GM11168 (cell line): Measurements from ENCODE around the gene BECN2.

Experiments
- in situ Hi-C: fragments of 300-500 bp; cut with MboI; formaldehyde crosslinking; loops from one replicate; pipeline ENCODE4 v1.12.0; 2022; ENCODE audit warnings: low sequenced_read_pairs; ENCODE audit not compliant: unreplicated experiment

BECN2 gene

GRCh38 chr1:241976229-241976628, 18.7 kb downstream of the BECN2 start:
- in situ Hi-C loops: loop anchor here (25.0 kb wide), 2 partner anchors 364 to 439 kb away; partner anchors contain the start of gene KMO

DNA sequence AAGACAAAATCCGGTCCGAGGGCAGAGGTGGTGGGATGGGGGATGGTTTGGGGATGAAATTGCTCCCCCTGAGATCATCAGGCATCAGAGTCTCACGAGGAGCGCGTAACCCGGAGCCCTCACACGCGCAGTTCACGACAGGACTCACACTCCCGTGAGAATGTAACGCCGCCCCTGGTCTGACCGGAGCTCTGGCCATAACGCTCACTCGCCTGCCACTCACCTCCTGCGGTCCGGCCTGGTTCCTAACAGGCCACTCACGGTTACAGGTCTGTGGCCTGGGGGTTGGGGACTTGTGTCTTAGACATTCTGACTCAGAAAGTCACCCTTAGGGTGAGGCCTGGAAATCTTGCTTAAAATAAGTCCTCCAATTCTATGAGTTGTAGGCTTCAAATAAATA, 21.5 kb downstream of the BECN2 start:
- in situ Hi-C loops: loop anchor here (25.0 kb wide), 2 partner anchors 367 to 442 kb away; partner anchors contain the start of gene KMO

DNA sequence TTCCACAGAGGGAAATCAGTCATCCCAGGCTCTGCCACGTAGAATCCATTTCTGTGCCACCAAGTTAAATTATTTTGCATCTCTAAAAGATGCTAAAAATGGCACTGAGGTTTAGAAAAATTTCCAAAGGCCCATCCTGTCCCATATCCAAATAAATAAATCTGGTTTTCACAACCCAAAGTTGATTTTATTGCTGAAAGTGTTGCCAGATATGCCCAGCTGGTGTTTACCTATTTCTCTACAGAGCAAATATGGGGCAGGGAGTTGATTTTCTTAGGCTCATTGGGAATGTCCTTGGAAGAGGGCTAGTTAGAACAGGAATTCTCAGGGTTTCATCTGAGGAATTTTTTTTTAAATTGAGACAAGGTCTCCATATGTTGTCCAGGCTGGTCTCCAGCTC, 22.4 kb downstream of the BECN2 start:
- in situ Hi-C loops: loop anchor here (25.0 kb wide), 2 partner anchors 368 to 443 kb away; partner anchors contain the start of gene KMO

DNA sequence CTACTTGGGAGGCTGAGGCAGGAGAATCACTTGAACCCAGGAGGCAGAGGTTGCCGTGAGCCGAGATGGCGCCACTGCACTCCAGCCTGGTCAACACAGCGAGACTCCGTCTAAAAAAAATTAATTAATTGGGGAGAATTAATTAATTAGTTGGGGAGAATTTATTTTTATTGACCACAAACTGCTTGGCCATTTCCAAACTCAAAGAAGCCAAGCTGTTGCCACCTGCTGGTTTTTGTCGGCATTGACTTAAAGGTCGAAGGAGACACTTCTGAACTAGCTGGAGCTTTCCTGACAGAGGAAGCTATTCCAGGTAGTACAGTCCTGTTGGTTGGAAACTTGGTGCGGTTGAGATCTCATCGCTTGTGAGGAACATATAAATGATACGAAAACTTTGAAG, 28.2 kb downstream of the BECN2 start:
- in situ Hi-C loops: loop anchor here (25.0 kb wide), 2 partner anchors 373 to 448 kb away; partner anchors contain the start of gene KMO

GRCh38 chr1:241988389-241988930, 30.9 kb downstream of the BECN2 start:
- in situ Hi-C loops: loop anchor here (25.0 kb wide), 2 partner anchors 376 to 451 kb away; partner anchors contain the start of gene KMO

GRCh38 chr1:241990040-241990439, 32.5 kb downstream of the BECN2 start:
- in situ Hi-C loops: loop anchor here (25.0 kb wide), 2 partner anchors 378 to 453 kb away; partner anchors contain the start of gene KMO

- in situ Hi-C loops: loop anchor here (25.0 kb wide), 2 partner anchors 380 to 455 kb away; partner anchors contain the start of gene KMO
Measured at GRCh38 chr1:241992734-241993133, 35.2 kb downstream of the BECN2 start.

GRCh38 chr1:241994171-241994570, 36.6 kb downstream of the BECN2 start:
- in situ Hi-C loops: loop anchor here (25.0 kb wide), 2 partner anchors 382 to 457 kb away; partner anchors contain the start of gene KMO

GRCh38 chr1:241997401-241997998, 39.9 kb downstream of the BECN2 start:
- in situ Hi-C loops: loop anchor here (25.0 kb wide), 2 partner anchors 385 to 460 kb away; partner anchors contain the start of gene KMO

- in situ Hi-C loops: loop anchor here (25.0 kb wide), 2 partner anchors 386 to 461 kb away; partner anchors contain the start of gene KMO
Measured at GRCh38 chr1:241998412-241998921, 40.9 kb downstream of the BECN2 start.

DNA sequence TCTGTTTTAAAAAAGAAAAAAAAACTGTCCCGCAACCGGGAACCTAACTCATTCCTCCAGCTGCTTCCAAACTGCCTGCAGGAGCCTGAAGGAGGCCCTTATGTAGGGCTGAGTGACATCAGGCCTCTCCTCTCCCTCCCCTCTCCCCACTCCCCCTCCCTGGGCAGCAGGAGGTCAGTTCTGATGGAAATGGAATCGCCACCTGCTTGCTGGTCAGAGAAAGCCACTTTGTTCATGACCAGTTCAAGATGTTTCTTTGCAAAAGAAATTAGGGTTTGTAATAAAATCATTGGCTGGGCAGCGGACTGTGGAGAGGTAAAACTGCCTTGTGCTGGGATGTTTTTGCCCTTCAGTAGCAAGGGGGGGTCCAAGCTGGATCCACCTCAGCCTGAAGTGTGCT, 41.5 kb downstream of the BECN2 start, which contains the start of gene MAP1LC3C:
MAP1LC3C (minus strand) TSS at position 73 of the 400 bp plus-strand sequence. CDS start 90 bp downstream, outside the sequence.
- in situ Hi-C loops: loop anchor here (25.0 kb wide), 2 partner anchors 387 to 462 kb away; partner anchors contain the start of gene KMO

- in situ Hi-C loops: no loop called here
Measured at GRCh38 chr1:242000434-242000833, 42.9 kb downstream of the BECN2 start.

- in situ Hi-C loops: no loop called here
Measured at GRCh38 chr1:242002072-242002471, 44.5 kb downstream of the BECN2 start.

DNA sequence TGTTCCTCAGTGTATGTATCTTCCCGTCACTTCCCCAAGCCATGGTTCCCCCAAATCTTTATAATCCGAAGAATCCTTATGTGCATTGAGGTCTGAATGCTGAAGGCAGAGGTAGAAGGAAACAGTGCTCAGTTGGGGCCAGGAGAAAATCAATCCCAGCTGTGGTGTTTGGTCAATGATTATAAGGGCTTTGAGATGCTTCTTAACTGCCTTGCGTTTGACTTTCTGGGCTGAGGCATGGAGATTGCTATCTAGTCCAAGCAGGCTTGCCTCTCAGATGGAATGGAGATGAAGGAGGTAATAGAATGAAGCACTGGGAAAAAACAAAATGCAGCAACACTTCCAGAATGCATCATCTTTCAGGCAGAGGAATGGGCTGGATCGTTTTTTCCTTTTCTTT, 44.9 kb downstream of the BECN2 start:
- in situ Hi-C loops: no loop called here

GRCh38 chr1:242004751-242005495, 47.4 kb downstream of the BECN2 start:
- in situ Hi-C loops: no loop called here

- in situ Hi-C loops: no loop called here
Measured at GRCh38 chr1:242005866-242006535, 48.4 kb downstream of the BECN2 start.

DNA sequence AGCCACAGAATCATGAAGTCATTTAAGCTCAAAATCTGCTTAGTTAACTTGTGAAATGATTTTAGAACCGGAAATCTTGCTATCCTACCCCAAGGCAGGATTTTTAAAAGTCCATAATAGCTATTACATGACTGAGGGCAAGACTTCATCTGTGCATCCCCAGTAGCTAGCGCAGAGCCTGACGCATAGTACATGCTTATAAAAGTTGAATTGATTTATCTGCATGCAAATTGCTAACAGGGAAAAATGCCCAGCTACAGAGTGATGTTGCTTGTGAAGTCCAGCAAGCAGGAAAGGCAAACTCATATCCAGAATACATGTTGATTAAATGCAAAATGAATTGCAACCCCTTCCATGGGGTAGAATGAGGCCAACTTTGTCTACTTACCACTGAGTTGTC, 49.4 kb downstream of the BECN2 start:
- in situ Hi-C loops: no loop called here
